Suprapubic skin (tissue), 4 donors: ENCODE data around the gene MSRB1. TPM values are rescaled to one million over a fixed set of nuclear protein-coding genes. Genes with fewer than 3 reads are reported as not detected.

Experiments used
- DNase-seq, 2 donors: peaks; one replicate each; pipeline ENCODE4 v3.0.0-alpha.2; 2019; ENCODE audit warnings: low spot score in 2 of 2
- H3K27ac ChIP-seq: fragments of 200-600 bp; sonication (generic); one replicate; pipeline ENCODE4 v1.5.1; 2019
- H3K27me3 ChIP-seq: fragments of 200-600 bp; sonication (generic); one replicate; pipeline ENCODE4 v1.5.1; 2019
- H3K36me3 ChIP-seq: fragments of 200-600 bp; sonication (generic); one replicate; pipeline ENCODE4 v1.5.1; 2019
- H3K4me1 ChIP-seq: fragments of 200-600 bp; sonication (generic); one replicate; pipeline ENCODE4 v1.5.1; 2019
- H3K4me3 ChIP-seq: fragments of 200-600 bp; sonication (generic); one replicate; pipeline ENCODE4 v1.5.1; 2019; ENCODE audit warnings: mild to moderate bottlenecking
- H3K9me3 ChIP-seq: fragments of 200-600 bp; sonication (generic); one replicate; pipeline ENCODE4 v1.5.1; 2019
- CTCF ChIP-seq, 2 donors: fragments of 200-600 bp in 1 of 2; fragments of 450-650 bp in 1 of 2; sonication (generic) in 1 of 2; IDR thresholded peaks; one replicate each; pipeline ENCODE4 v1.5.1; 2016 to 2019; ENCODE audit warnings: antibody characterized with exemption in 2 of 2, mild to moderate bottlenecking in 1 of 2, moderate library complexity in 1 of 2
- EP300 ChIP-seq: sonication (generic); formaldehyde crosslinking; IDR thresholded peaks from one replicate; pipeline ENCODE4 v1.6.1; 2017; ENCODE audit warnings: antibody characterized with exemption
- POLR2A ChIP-seq, 2 donors: fragments of 450-650 bp; IDR thresholded peaks; one replicate each; pipeline ENCODE4 v1.6.1; 2017; ENCODE audit warnings: antibody characterized with exemption in 2 of 2, mild to moderate bottlenecking in 2 of 2, moderate library complexity in 2 of 2
- POLR2AphosphoS5 ChIP-seq, 3 donors: sonication (generic); formaldehyde crosslinking; IDR thresholded peaks; one replicate each; pipeline ENCODE4 v1.6.1; 2017; ENCODE audit warnings: antibody characterized with exemption in 3 of 3
- WGBS: methylation state at CpG from one replicate; pipeline ENCODE4 v1.1.5; 2018; 5-methylcytosine and 5-hydroxymethylcytosine counted together
- total RNA-seq, 4 donors: library from RNA; depleted of rRNA; stranded (reverse); fragments of >200 nt; gene quantifications; one replicate each; pipeline ENCODE4 v1.1.0, GENCODE V29; 2016

MSRB1 gene
- total RNA-seq, 4 donors from 2014 or later, result 14.9 to 28.6 (median 23.5) TPM

GRCh38 chr16:1911467-1912214 is 31.4 kb downstream of the MSRB1 start:
- peaks cover 46% of the 10 kb centered on the region for H3K27me3 ChIP-seq
- H3K9me3 ChIP-seq, result no peaks in the 10 kb centered on the region
- no peak for TF ChIP-seq POLR2AphosphoS5 (IDR thresholded peaks at IDR 0.05)
- no peak for TF ChIP-seq POLR2A (IDR thresholded peaks at IDR 0.05)
- TF ChIP-seq CTCF (IDR thresholded peaks at IDR 0.05), result no peak
- no peak for TF ChIP-seq EP300
- H3K36me3 ChIP-seq, result no peaks in the 10 kb centered on the region
- no peak overlapping the region for H3K4me3 ChIP-seq
- DNase-seq, result no peak
- H3K4me1 ChIP-seq, result peaks cover 56% of the 10 kb centered on the region
- H3K27ac ChIP-seq, result peak overlapping the region; percentile 18
- WGBS, result 88% methylated on average over 43 of the region's 59 CpGs

DNA sequence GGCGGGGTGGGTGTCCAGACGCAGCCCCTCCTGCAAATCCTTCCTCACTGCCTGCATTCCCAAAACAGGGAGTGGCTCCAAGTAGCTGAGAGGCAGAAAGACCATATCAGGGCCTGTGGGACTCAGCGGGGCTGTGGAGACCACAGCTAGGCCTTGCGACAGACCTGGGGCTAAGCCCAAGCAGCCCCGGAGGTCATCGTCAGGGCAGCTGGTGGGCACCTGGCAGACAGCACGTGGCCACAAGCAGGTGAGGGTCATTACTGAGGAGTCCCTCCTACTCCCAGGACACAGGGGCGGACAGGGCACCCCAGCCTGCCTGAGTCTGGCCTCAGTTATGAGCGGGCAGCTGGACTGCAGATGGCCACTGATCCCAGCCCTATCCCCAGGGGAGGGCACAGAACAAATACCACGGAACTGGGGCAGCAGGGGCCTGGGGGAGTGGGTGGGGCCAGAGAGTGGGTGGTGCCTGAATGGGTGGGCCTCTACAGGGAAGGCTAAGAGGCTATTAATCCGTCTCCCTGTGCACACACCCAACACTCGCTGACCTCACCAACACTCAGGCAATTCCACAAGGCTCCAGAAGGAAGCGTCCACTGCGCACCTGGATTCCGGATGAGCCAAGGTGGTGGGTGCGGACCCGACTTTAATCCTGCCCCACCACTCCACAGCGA is 33.3 kb downstream of the MSRB1 start:
- peaks cover 58% of the 10 kb centered on the region for H3K4me1 ChIP-seq
- DNase-seq, result no peak
- peak overlapping the region; percentile 15 for H3K27ac ChIP-seq
- H3K36me3 ChIP-seq, result no peaks in the 10 kb centered on the region
- TF ChIP-seq POLR2AphosphoS5 (IDR thresholded peaks at IDR 0.05) (no peak), CTCF (IDR thresholded peaks at IDR 0.05) (no peak), POLR2A (IDR thresholded peaks at IDR 0.05) (no peak), EP300 (no peak)
- 71% methylated on average over 5 of the region's 18 CpGs for WGBS
- no peak overlapping the region for H3K4me3 ChIP-seq
- no peaks in the 10 kb centered on the region for H3K9me3 ChIP-seq
- peaks cover 36% of the 10 kb centered on the region for H3K27me3 ChIP-seq

GRCh38 chr16:1908983-1909382 is 34.0 kb downstream of the MSRB1 start:
- Histone ChIP-seq H3K4me1 (peaks cover 51% of the 10 kb centered on the region), H3K4me3 (no peak overlapping the region), H3K27me3 (peaks cover 31% of the 10 kb centered on the region), H3K36me3 (no peaks in the 10 kb centered on the region), H3K9me3 (no peaks in the 10 kb centered on the region), H3K27ac (peak overlapping the region; percentile 15)
- TF ChIP-seq CTCF (IDR thresholded peaks at IDR 0.05), result no peak
- TF ChIP-seq POLR2AphosphoS5 (IDR thresholded peaks at IDR 0.05), result no peak
- no peak for TF ChIP-seq POLR2A (IDR thresholded peaks at IDR 0.05)
- no peak for TF ChIP-seq EP300
- no peak for DNase-seq
- WGBS, result 39% methylated on average over 6 of the region's 9 CpGs

DNA sequence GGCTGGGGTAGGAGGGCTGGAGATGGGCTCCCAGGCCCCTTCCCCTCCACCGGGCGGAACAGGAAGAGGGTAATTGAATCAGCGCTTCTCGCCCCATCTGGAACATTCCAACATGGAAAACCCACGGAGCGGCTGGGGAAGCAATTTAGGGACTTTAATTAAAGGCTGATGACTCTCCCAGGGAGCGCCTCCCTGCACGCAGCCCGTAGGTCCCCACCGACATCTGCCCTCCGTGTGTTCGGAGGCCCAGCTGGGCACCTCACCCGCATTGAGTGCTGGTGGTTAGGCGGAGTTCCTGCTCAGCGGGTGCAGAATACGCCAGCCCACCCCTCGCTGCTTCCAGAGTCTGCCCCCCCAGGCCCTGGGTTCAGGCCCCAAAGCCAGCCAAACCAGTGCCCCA is 34.8 kb downstream of the MSRB1 start:
- H3K27ac ChIP-seq, result no peak overlapping the region
- no peak for TF ChIP-seq CTCF (IDR thresholded peaks at IDR 0.05)
- TF ChIP-seq POLR2AphosphoS5 (IDR thresholded peaks at IDR 0.05), result no peak
- no peak for TF ChIP-seq EP300
- no peak for TF ChIP-seq POLR2A (IDR thresholded peaks at IDR 0.05)
- no peak overlapping the region for H3K4me3 ChIP-seq
- H3K36me3 ChIP-seq, result no peaks in the 10 kb centered on the region
- no peaks in the 10 kb centered on the region for H3K9me3 ChIP-seq
- no peak for DNase-seq
- peaks cover 43% of the 10 kb centered on the region for H3K4me1 ChIP-seq
- peaks cover 31% of the 10 kb centered on the region for H3K27me3 ChIP-seq
- 46% methylated on average over 13 of the region's 17 CpGs for WGBS

DNA sequence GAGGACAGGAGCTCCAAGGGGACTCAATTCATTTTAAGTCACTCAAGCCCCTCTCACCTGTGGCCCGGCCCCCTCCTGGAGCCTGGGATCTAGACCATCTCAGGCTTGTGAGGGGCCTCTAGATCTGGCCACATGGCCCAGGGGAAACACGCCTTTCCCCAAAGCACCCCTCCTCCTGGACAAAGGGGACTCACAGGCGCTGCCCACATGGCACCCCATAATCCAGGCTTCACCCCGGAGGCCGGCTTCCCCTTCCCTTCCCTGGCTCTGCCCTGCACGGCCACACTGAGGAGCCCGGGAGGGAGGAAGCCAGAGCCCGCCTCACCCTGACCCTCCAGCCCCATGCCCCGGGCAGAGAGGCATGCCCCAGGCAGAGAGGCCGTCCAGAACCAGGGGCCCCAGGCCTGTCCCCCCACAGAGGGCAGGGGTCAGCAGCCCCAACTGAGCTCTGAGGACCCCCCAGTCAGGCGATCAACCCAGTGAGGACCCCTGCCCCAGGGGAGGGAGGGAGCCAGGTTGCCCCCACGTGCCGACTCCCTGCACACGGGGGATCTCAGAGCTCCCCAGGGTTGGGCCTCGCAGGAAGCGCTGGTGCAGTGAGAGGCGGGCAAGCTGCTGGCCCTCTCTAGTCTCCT is 35.7 kb downstream of the MSRB1 start:
- Histone ChIP-seq H3K27ac (no peak overlapping the region), H3K4me3 (no peak overlapping the region), H3K9me3 (no peaks in the 10 kb centered on the region), H3K4me1 (peaks cover 40% of the 10 kb centered on the region), H3K36me3 (no peaks in the 10 kb centered on the region), H3K27me3 (peaks cover 31% of the 10 kb centered on the region)
- no peak for DNase-seq
- WGBS, result 70% methylated on average over 2 of the region's 17 CpGs
- TF ChIP-seq CTCF (IDR thresholded peaks at IDR 0.05), result no peak
- no peak for TF ChIP-seq POLR2AphosphoS5 (IDR thresholded peaks at IDR 0.05)
- no peak for TF ChIP-seq EP300
- TF ChIP-seq POLR2A (IDR thresholded peaks at IDR 0.05), result no peak
